Right hindlimb (tissue), 1 donor: ENCODE data around the gene AGO4.
"Not testable (repeated sequence)": the region's sequence is repeated elsewhere in the genome, so short reads cannot be mapped to it uniquely, and the experiment has no call there.

ENCODE experiments used
- DNase-seq: peaks from one replicate; pipeline ENCODE4 v3.0.0-alpha.2; 2018

AGO4 gene

GRCh38 chr1:35812754-35813153 lies 4.9 kb downstream of the AGO4 start:
- DNase-seq, result not testable (repeated sequence)

GRCh38 chr1:35825255-35825654 lies 17.4 kb downstream of the AGO4 start:
- no peak for DNase-seq

- no peak for DNase-seq
Observed at GRCh38 chr1:35832276-35832905, 24.6 kb downstream of the AGO4 start.

- DNase-seq, result no peak
Observed at GRCh38 chr1:35833395-35833794, 25.6 kb downstream of the AGO4 start.

- no peak for DNase-seq
Observed at GRCh38 chr1:35834218-35834617, 26.4 kb downstream of the AGO4 start.

GRCh38 chr1:35835398-35835797 lies 27.6 kb downstream of the AGO4 start:
- no peak for DNase-seq

DNA sequence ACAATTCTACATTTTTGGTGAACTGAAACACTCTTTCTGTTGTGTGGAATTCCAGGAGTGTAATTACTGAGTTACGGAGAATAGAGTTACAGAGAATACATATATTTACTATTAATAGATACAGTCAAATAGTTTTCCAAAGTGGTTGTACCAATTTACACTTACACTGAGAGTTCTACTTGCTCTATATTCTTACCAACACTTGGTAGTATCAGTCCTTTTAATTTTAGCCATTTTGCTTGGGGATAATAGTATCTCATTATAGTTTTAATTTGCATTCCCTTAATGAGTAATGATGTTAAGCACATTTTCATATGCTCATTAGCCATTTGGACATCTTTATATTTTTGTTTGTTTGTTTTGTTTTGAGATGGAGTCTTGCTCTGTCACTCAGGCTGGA lies 28.9 kb downstream of the AGO4 start:
- DNase-seq, result no peak

DNA sequence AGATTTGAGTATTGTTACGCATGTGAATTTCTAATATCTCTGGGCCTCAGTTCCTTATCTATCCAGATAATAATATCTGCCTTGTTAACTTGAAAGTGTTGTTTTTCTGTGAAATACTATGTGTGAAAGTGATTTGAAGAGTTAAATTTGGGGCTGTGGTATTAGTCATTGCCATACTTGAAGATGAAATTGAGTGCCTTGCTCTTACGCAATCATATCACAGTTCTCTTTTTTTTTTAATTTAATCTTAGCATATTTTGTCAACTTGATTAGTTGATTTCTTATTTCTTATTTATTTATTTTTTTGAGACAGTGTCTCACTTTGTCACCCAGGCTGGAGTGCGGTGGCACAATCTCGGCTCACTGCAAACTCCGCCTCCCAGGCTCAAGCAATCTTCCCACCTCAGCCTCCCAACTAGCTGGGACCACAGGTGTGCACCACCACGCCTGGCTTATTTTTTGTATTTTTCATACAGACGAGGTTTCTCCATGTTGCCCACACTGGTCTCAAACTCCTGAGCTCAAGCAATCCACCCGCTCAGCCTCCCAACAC lies 31.0 kb downstream of the AGO4 start:
- no peak for DNase-seq

GRCh38 chr1:35844826-35845225 lies 37.0 kb downstream of the AGO4 start:
- DNase-seq, result no peak

- DNase-seq, result no peak
Observed at GRCh38 chr1:35845766-35846165, 38.0 kb downstream of the AGO4 start.

- no peak for DNase-seq
Observed at GRCh38 chr1:35847935-35848565, 40.2 kb downstream of the AGO4 start.

DNA sequence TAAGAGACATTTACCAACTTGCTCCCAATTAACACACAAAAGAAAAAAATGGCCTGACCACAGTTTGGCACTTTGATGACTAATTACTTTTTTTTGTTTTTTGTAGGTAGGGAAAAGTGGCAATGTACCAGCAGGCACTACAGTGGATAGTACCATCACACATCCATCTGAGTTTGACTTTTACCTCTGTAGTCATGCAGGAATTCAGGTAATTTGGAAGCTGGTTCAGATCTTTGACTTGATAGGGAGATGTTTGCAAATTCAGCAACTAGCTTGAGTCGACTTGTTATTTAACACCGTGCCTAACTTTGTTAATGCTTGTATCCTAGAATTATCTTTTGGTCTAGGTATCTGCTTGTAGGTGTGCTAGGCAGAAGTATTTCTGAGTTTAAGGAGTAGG lies 42.2 kb downstream of the AGO4 start:
- DNase-seq, result no peak

GRCh38 chr1:35850716-35851115 lies 42.9 kb downstream of the AGO4 start:
- no peak for DNase-seq

GRCh38 chr1:35851132-35851869 lies 43.5 kb downstream of the AGO4 start:
- peak; percentile 64 for DNase-seq

GRCh38 chr1:35852241-35852640 lies 44.4 kb downstream of the AGO4 start:
- DNase-seq, result no peak

GRCh38 chr1:35854989-35855700 lies 47.3 kb downstream of the AGO4 start:
- DNase-seq, result no peak

DNA sequence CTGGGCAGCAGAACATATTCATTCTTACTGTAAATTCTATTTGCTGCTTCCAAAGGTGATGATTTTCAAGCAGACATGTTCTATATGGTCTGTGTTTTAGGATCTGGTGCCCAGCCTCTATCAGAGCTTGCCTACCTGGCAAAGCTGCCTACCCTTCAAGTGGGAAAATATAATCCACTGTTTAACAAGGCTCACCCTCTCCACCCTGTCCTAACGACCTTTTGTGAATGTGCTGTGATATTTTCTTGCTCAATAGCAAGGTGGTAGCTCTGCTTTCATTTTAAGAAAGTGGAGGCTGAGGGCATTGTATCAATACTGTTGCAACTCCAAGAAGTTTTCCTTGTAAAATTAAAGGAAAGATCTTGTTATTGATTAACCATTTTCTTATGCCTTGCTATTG lies 49.1 kb downstream of the AGO4 start:
- no peak for DNase-seq

DNA sequence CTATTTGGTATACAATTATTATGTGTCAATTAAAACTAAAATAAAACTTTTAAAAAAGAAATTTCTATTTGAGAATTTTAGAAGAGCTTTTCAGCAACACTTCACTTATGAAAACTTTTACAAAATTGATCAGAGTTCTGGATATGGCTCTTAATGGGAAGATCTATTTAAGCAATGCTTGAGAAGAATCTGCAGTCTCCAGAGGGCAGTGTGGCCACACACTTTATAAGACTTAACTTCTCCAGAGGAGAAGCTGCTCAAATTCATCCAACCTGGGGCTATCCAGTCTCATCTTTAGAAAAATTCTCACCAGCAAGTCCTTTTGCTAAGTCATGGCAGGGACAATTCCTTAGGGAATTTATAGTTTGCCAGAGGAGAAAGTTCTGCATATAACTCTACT lies 50.0 kb downstream of the AGO4 start:
- DNase-seq, result no peak

- DNase-seq, result no peak
Observed at GRCh38 chr1:35860696-35861095, 52.9 kb downstream of the AGO4 start.

DNA sequence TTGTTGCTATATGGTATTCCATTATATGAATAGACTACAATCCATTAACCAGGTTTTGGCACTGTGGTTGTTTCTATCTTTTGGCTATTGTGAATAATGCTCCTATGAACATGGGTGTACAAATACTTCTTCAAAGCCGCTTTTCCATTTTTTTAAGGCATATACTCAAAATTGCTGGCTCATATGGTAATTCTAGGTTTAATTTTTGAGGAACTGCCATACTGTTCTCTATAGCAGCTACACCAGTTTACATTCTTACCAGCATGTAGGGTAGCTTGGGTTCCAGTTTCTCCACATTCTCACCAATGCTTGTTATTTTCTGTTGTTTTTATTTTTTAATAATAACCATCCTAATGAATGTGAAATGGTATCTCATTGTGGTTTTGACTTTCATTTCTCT lies 55.3 kb downstream of the AGO4 start:
- DNase-seq, result no peak

DNA sequence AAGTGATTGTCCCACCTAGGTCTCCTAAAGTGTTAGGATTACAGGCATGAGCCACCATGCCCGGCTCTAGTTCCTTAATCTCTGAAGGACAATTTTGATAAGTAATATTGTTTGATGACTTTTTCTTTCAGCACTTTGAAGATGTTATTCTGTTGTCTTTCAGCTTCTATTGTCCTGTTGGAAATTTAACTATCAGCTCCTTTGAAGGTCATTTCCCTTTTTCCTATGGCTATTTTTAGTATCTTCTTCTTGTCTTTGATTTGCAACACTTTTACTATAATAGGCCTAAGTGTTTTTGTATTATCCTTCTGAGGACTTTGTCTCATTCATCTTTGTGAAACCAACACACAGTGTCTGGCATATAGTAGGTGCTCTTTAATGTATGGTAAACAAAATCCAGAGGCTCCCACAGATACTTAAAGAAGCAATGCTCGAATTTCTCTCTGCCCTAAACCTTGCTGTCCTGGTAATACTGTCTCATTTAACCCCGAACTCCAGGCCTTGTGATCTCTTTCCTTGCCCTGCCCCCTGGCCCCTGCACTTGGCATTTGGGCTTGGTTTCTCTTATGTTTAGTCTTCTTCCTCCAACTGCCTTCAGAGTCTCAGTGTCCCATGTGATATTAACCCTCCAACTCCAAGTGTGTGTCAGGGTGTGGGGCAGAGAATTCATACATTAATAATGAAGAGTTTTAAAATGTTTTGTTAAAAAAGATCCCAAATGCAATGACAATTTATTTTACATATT lies 56.2 kb downstream of the AGO4 start:
- DNase-seq, result no peak

- no peak for DNase-seq
Observed at GRCh38 chr1:35864813-35865212, 57.0 kb downstream of the AGO4 start.

- no peak for DNase-seq
Observed at GRCh38 chr1:35866991-35867390, 59.2 kb downstream of the AGO4 start.
